ENCODE results near the gene ACADVL.
"Not testable (repeated sequence)": the region's sequence is repeated elsewhere in the genome, so short reads cannot be mapped to it uniquely, and the experiment has no call there.

ACADVL gene

GRCh38 chr17:7235693-7236665, 16.2 kb downstream of the ACADVL start:
- no peak for DNase-seq

GRCh38 chr17:7236808-7237207, 17.1 kb downstream of the ACADVL start:
- DNase-seq: no peak

GRCh38 chr17:7237266-7237760, 17.6 kb downstream of the ACADVL start:
- DNase-seq: no peak

- DNase-seq: peak in 1 of 2 experiments; percentile 55
Measured at GRCh38 chr17:7237761-7238419, 18.2 kb downstream of the ACADVL start.

GRCh38 chr17:7238420-7239090, 18.8 kb downstream of the ACADVL start:
- no peak for DNase-seq

- DNase-seq: peak; percentile 96 to 99
Measured at GRCh38 chr17:7239091-7240027, 19.6 kb downstream of the ACADVL start, which contains the start of gene PHF23. TSS of gene PHF23 (minus strand) at chr17:7239457. CDS start at chr17:7239279, 178 bp downstream.

GRCh38 chr17:7240375-7240774, 20.6 kb downstream of the ACADVL start:
- DNase-seq: no peak

- no peak for DNase-seq
Measured at GRCh38 chr17:7241090-7241733, 21.5 kb downstream of the ACADVL start.

GRCh38 chr17:7241783-7242716, 22.3 kb downstream of the ACADVL start, which contains the start of gene GABARAP:
TSS of gene GABARAP (minus strand) at chr17:7242449. CDS start at chr17:7242330, 119 bp downstream.
- DNase-seq: peak; percentile 84 to 91

- DNase-seq: peak; percentile 85 to 94
Measured at GRCh38 chr17:7242717-7243452, 23.1 kb downstream of the ACADVL start.

- no peak for DNase-seq
Measured at GRCh38 chr17:7243453-7243729, 23.7 kb downstream of the ACADVL start.

GRCh38 chr17:7243838-7244237, 24.1 kb downstream of the ACADVL start:
- not testable (repeated sequence) for DNase-seq

GRCh38 chr17:7246779-7247178, 27.0 kb downstream of the ACADVL start:
- DNase-seq: no peak

- DNase-seq: no peak
Measured at GRCh38 chr17:7248796-7249195, 29.1 kb downstream of the ACADVL start.

GRCh38 chr17:7249214-7249613, 29.5 kb downstream of the ACADVL start:
- DNase-seq: no peak

- no peak for DNase-seq
Measured at GRCh38 chr17:7249830-7250229, 30.1 kb downstream of the ACADVL start.

GRCh38 chr17:7250695-7251627, 31.2 kb downstream of the ACADVL start:
- DNase-seq: no peak

- DNase-seq: peak; percentile 97 to 99
Measured at GRCh38 chr17:7251661-7252175, 32.0 kb downstream of the ACADVL start, which contains the start of gene CTDNEP1. TSS of gene CTDNEP1 (minus strand) at chr17:7251734. CDS start at chr17:7251296, 438 bp downstream.

All from NCI-H446 (cell line).